ENCODE data around the gene DNAH3.

DNA sequence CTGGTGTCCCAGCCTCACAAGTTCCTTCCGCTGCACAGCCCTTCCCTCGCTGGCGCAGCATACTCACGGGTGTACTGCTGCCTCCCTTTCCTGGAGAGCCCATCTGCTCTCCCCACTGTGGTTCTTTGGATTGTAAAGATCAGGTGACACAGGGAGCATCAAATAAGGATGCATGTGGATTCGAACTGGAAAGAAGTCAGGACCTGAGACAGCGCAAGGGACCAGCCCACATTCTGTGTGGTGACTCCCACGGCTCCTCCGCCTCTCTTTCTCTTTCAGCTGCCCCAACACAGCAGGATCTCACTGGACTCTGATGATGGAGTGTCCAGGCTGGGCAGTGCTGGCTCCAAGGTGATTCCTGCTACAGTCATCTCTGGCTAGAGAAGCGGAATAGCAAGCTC, 15.9 kb upstream of the DNAH3 start:
- TF ChIP-seq, protein P1, sequence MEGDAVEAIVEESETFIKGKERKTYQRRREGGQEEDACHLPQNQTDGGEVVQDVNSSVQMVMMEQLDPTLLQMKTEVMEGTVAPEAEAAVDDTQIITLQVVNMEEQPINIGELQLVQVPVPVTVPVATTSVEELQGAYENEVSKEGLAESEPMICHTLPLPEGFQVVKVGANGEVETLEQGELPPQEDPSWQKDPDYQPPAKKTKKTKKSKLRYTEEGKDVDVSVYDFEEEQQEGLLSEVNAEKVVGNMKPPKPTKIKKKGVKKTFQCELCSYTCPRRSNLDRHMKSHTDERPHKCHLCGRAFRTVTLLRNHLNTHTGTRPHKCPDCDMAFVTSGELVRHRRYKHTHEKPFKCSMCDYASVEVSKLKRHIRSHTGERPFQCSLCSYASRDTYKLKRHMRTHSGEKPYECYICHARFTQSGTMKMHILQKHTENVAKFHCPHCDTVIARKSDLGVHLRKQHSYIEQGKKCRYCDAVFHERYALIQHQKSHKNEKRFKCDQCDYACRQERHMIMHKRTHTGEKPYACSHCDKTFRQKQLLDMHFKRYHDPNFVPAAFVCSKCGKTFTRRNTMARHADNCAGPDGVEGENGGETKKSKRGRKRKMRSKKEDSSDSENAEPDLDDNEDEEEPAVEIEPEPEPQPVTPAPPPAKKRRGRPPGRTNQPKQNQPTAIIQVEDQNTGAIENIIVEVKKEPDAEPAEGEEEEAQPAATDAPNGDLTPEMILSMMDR (IDR thresholded peaks at IDR 0.05) = no peak
- TF ChIP-seq POLR2A (IDR thresholded peaks at IDR 0.05) (no peak), EP300 (IDR thresholded peaks at IDR 0.05) (no peak)
